ENCODE results near the gene SVBP.

DNA sequence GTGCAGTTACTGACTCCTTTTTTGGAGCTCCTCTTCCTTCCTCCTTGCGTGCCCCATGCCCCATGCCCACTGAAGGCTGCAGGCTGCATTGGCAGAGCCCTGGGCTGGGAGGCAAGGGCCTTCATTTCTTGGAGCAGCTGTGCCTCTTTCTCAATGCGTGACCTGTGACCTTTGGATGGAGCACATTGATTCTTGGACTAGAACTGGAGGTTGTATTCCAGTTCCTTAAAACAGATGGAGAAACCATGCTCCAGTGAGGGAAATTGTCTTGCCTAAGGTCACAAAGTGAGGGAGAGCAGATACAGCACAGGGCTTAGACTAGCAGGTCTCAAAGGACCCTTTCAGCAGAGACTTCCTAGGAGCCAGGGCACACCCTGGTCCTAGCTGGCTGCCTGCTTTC, 23.4 kb downstream of the SVBP start:
- TF ChIP-seq, protein P1, sequence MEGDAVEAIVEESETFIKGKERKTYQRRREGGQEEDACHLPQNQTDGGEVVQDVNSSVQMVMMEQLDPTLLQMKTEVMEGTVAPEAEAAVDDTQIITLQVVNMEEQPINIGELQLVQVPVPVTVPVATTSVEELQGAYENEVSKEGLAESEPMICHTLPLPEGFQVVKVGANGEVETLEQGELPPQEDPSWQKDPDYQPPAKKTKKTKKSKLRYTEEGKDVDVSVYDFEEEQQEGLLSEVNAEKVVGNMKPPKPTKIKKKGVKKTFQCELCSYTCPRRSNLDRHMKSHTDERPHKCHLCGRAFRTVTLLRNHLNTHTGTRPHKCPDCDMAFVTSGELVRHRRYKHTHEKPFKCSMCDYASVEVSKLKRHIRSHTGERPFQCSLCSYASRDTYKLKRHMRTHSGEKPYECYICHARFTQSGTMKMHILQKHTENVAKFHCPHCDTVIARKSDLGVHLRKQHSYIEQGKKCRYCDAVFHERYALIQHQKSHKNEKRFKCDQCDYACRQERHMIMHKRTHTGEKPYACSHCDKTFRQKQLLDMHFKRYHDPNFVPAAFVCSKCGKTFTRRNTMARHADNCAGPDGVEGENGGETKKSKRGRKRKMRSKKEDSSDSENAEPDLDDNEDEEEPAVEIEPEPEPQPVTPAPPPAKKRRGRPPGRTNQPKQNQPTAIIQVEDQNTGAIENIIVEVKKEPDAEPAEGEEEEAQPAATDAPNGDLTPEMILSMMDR (optimal IDR thresholded peaks at IDR 0.05 in 1 of 3, IDR thresholded peaks at IDR 0.05 in 1 of 3, conservative IDR thresholded peaks at IDR 0.05 in 1 of 3; ENCODE audit: extremely low read depth in 1 of 3, insufficient read depth in 2 of 3, low read length in 3 of 3): no peak
- TF ChIP-seq EZH2 (IDR thresholded peaks at IDR 0.05; ENCODE audit: low read length): no peak
